ENCODE results near the gene LHCGR. TPM values are rescaled to one million over a fixed set of nuclear protein-coding genes. Genes with fewer than 3 reads are reported as not detected.
"Not testable (repeated sequence)": the region's sequence is repeated elsewhere in the genome, so short reads cannot be mapped to it uniquely, and the experiment has no call there.

Gene LHCGR
- total RNA-seq, 1 donor from 2014 or later = not detected

GRCh38 chr2:48711343-48711742, 44.2 kb downstream of the LHCGR start:
- intact Hi-C loops (cut with micrococcal nuclease) = no loop called here

- intact Hi-C loops (cut with micrococcal nuclease) = no loop called here
These were observed 46.2 kb downstream of the LHCGR start for GRCh38 chr2:48709096-48710034.

GRCh38 chr2:48707466-48707865, 48.1 kb downstream of the LHCGR start:
- intact Hi-C loops (cut with micrococcal nuclease) = no loop called here

DNA sequence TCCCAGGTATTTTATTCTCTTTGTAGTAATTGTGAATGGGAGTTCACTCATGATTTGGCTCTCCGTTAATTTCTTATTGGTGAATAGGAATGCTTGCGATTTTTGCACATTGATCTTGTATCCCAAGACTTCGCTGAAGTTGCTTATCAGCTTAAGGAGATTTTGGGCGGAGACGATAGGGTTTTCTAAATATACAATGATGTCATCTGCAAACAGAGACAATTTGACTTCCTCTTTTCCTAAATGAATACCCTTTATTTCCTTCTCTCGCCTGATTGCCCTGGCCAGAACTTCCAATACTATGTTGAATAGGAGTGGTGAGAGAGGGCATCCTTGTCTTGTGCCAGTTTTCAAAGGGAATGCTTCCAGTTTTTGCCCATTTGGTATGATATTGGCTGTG, 51.9 kb downstream of the LHCGR start:
- intact Hi-C loops (cut with micrococcal nuclease) = not testable (repeated sequence)

DNA sequence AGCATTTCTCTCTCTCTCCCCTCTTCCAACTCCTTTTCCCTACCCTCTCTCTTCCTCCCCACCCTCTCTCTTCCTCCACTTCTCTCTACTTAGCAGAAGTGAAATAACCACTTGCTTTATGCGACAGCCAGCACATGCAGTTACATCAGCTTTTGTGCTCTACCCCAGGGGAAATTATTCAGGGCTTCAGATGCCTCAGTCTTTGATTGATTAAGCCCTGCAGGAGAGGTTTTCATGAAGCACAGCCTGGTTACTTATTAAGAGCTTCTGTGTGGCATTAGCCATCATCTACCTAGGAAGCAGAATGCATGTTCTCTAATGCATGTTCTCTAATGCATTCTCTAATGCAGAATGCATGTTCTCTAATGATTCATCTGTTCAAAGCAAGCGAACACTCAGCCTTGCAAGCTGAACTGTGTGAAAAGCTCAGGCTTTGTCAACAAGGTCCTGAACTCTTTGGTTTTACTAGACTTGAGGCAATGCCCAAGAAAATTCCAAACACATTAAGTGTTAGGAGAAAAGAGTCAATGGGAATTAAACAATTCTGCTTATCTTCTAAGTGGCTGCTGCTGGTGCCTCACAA, 56.1 kb downstream of the LHCGR start:
- intact Hi-C loops (cut with micrococcal nuclease) = no loop called here

- intact Hi-C loops (cut with micrococcal nuclease) = no loop called here
These were observed 58.6 kb downstream of the LHCGR start for GRCh38 chr2:48696881-48697280.

GRCh38 chr2:48695991-48696390, 59.5 kb downstream of the LHCGR start:
- intact Hi-C loops (cut with micrococcal nuclease) = no loop called here

DNA sequence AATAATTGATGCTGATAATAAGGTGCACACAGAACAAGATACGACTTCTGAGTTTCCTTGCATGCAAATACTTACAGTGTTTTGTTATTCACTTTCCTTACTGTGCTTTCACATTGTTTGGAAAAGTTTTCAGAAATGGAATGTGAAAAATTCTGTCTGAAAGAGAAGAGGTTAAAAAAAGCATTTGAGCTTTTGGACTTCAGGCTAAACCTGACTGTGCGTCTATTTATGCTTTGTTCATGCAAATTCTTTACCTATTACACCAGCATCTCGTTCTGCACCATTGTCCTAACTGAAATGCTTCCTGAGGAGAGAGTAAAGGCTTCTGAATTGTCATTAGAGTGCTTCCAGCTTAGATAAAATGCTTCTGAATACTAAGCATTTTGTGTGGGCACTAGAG, 61.4 kb downstream of the LHCGR start:
- intact Hi-C loops (cut with micrococcal nuclease) = no loop called here

- intact Hi-C loops (cut with micrococcal nuclease) = no loop called here
These were observed 61.9 kb downstream of the LHCGR start for GRCh38 chr2:48693645-48694044.

DNA sequence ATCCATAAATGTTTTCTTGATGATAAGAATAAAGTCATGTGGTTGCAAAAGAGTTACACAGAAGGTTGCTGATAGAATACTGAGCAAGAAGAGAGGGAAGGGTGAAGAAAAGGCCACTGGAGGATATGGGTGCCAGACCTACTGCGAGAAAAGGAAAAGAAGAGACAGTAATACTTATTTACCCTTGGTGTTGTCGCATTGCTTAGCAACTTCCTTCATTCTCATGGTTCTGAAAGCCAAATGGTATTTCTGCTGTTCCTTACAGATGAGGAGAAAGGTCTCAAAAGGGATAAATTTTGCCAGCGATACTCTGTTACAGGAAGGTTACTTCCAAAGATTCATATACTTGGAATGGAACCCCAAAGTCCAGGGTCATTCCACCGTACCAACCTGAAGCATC, 62.5 kb downstream of the LHCGR start:
- intact Hi-C loops (cut with micrococcal nuclease) = no loop called here

- intact Hi-C loops (cut with micrococcal nuclease) = no loop called here
These were observed 63.4 kb downstream of the LHCGR start for GRCh38 chr2:48691935-48692691.

DNA sequence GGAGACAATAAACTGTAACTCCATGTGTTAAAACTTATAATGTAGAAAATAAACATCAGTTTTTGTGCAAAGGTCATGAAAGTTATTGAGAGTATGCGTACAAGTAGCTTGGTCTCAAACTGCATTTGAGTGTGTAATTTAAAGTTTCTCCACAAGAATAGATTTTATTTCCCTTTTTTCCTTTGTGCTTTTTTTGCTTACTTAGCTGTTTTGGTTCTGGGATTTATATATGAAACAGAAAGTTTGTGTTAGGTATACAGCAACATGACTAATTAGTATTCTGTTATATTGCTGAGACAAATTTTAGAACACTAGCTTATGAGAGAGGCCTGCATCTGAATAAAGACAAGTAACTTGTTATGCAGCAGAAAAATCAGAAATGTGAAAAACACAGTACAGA, 70.4 kb downstream of the LHCGR start:
- intact Hi-C loops (cut with micrococcal nuclease) = no loop called here

GRCh38 chr2:48677450-48677849, 78.1 kb downstream of the LHCGR start:
- intact Hi-C loops (cut with micrococcal nuclease) = no loop called here

DNA sequence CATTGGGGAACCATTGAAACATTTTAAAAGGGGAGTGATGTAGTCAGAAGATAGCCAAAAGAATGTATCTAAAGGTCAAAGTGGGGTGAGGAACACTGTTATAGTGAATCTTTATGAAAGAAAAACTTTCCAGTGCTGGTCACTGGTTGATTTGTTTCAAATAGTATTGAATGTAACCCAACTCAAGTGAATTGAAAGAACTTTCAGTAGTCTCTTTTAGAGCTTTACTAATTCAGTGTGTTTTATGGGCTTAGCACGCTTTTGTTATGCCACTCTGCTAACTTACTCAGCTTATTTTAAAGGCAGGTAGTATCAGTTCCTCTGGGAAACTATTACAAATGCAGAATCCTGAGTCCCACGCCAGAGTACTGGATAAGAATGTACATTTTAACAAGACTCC, 80.6 kb downstream of the LHCGR start:
- intact Hi-C loops (cut with micrococcal nuclease) = no loop called here

- intact Hi-C loops (cut with micrococcal nuclease) = no loop called here
These were observed 81.9 kb downstream of the LHCGR start for GRCh38 chr2:48673581-48673980.

DNA sequence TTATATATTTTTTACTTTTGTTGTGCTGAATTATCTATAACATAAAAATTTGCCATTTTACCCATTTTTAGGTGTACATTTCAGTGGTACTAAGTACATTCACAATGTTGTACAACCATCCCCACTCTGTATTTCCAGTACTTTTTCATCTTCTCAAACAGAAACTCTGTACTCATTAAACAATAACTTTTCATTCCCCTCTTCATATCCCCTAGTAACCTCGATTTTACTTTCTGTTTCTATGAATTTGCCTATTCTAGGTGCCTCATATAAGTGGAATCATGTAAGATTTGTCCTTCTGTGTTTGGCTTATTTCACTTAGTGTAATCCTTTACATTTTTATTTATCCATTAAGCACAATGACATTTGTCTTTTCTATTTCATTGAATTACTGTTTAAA, 86.5 kb downstream of the LHCGR start:
- intact Hi-C loops (cut with micrococcal nuclease) = no loop called here

DNA sequence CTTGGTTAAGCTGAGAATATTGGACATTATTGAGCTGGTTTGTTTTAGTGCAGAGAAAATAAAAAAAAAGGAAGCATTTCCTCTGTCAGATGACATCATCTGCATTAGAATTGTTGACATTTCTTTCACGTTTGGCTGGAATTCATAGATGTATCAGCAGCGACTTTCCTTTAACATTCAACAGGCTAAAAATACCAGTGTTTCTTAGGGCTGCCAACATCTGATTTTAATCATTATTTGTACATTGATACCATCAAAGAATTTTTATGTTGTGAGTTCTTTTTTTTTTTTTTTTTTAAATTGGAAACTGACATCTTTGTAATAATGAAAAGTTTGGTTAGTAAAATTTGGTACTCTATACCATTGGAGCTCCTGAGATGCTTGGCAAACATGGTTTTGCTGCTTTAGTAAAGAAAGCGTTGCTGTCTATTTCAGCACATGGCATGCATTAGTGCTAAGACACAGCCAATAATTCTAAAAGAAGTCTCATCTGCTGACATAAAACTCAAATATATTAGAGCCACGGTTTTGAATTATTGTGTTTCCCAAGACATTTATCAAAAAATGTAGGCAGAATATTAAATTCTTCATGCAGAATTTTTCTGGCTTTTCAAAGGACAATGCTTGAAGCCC, 104.2 kb downstream of the LHCGR start:
- intact Hi-C loops (cut with micrococcal nuclease) = no loop called here

GRCh38 chr2:48638261-48638660, 117.3 kb downstream of the LHCGR start:
- intact Hi-C loops (cut with micrococcal nuclease) = no loop called here

All from T-helper 2 cell treated with Interferon-gamma antibody and Interleukin-4, amounts not matched to agents 100 ng/mL and 5 ng/mL, for 36 hours (primary cell).